HCT116 (cell line): ENCODE measurements around the gene PPP1R1A. TPM values are rescaled to one million over a fixed set of nuclear protein-coding genes. Genes with fewer than 3 reads are reported as not detected.

Experiments used
- ATAC-seq: fragments of 200-7000 bp; cut with Tn5 transposase; 2 replicates; pipeline ENCODE4 v1.9.1; 2020; ENCODE audit warnings: mild to moderate bottlenecking, moderate library complexity
- BruUV-seq: library from RNA; stranded (reverse); fragments of 400-500 nt; replicated peaks from 2 replicates; lab custom pipeline; 2021; lab: Mats Ljungman, UMichigan
- CTCF ChIA-PET: fragments of 300-600 bp; sonication (Branson Sonifier 250); formaldehyde crosslinking; loops from one replicate; lab custom pipeline; 2021; ENCODE audit warnings: antibody characterized with exemption; lab: Charles Lee
- POLR2A ChIA-PET: fragments of 300-600, 350-600 bp; sonication (Branson Sonifier 250); formaldehyde crosslinking; loops from one replicate; lab custom pipeline; 2021; ENCODE audit warnings: antibody characterized with exemption; lab: Charles Lee
- RAD21 ChIA-PET, 2 experiments: fragments of 300-600 bp; sonication (Branson Sonifier 250); formaldehyde crosslinking; loops; one replicate each; lab custom pipeline; 2023; ENCODE audit warnings: low total read pairs in 2 of 2; ENCODE audit not compliant: uncharacterized antibody in 2 of 2, unreplicated experiment in 2 of 2, low non-redundant PET in 1 of 2; lab: Charles Lee
- DNase-seq: peaks from one replicate; pipeline ENCODE4 v3.0.0-alpha.2; 2010; ENCODE audit warnings: low read depth, low spot score
- H2AFZ ChIP-seq: fragments of 200-600 bp; shearing (Covaris generic), sonication (generic); 2 replicates; pipeline ENCODE4 v1.6.1; 2017; ENCODE audit warnings: low read depth, mixed run types, mixed read lengths, antibody characterized with exemption, low read length; ENCODE audit not compliant: poor library complexity, severe bottlenecking
- H3K27ac ChIP-seq: 2 replicates; pipeline ENCODE4 v1.5.1; 2012; ENCODE audit warnings: low read depth, low read length
- H3K27me3 ChIP-seq: fragments of 200-600 bp; sonication (generic); 2 replicates; pipeline ENCODE4 v1.6.1; 2016; ENCODE audit warnings: mixed run types, low read length, mixed read lengths; ENCODE audit not compliant: insufficient read depth
- H3K36me3 ChIP-seq, 2 experiments: fragments of 200-500 bp in 1 of 2; fragments of 200-600 bp in 1 of 2; sonication (Bioruptor generic) in 1 of 2; sonication (generic) in 1 of 2; 2 replicates each; pipeline versions ENCODE4 v1.5.1 to v1.6.1; 2014 to 2016; ENCODE audit warnings: low read length in 2 of 2, inconsistent platforms in 1 of 2, mixed read lengths in 1 of 2, mixed run types in 1 of 2; ENCODE audit not compliant: insufficient read depth in 2 of 2, control insufficient read depth in 1 of 2
- H3K4me1 ChIP-seq, 2 experiments: fragments of 200-600 bp in 1 of 2; sonication (generic) in 1 of 2; 2 replicates each; pipeline versions ENCODE4 v1.5.1 to v1.6.1; 2012 to 2017; ENCODE audit warnings: low read length in 2 of 2, inconsistent platforms in 1 of 2, mild to moderate bottlenecking in 1 of 2, mixed read lengths in 1 of 2, mixed run types in 1 of 2, moderate library complexity in 1 of 2; ENCODE audit not compliant: insufficient read depth in 2 of 2, control insufficient read depth in 1 of 2
- H3K4me2 ChIP-seq: fragments of 200-600 bp; sonication (generic); 2 replicates; pipeline ENCODE4 v1.6.1; 2017; ENCODE audit warnings: mixed run types, low read length, mixed read lengths
- H3K4me3 ChIP-seq, 2 experiments: fragments of 200-600 bp in 1 of 2; sonication (generic) in 1 of 2; replicated peaks in 1 of 2; 2 replicates each; pipeline ENCODE4 v1.5.1; 2011 to 2016; ENCODE audit warnings: low read length in 2 of 2, control low read depth in 1 of 2, low read depth in 1 of 2, mild to moderate bottlenecking in 1 of 2, mixed read lengths in 1 of 2, mixed run types in 1 of 2
- H3K79me2 ChIP-seq: fragments of 200-600 bp; sonication (generic); 2 replicates; pipeline ENCODE4 v1.6.1; 2017; ENCODE audit warnings: mild to moderate bottlenecking, mixed run types, low read length, moderate library complexity, mixed read lengths; ENCODE audit not compliant: insufficient read depth
- H3K9ac ChIP-seq: fragments of 200-600 bp; sonication (generic); 2 replicates; pipeline ENCODE4 v1.6.1; 2016; ENCODE audit warnings: low read length, mixed read lengths
- H3K9me2 ChIP-seq: fragments of 200-600 bp; sonication (generic), shearing (Covaris generic); 2 replicates; pipeline ENCODE4 v1.6.1; 2017; ENCODE audit warnings: mixed run types, mild to moderate bottlenecking, moderate library complexity; ENCODE audit not compliant: insufficient read depth
- H3K9me3 ChIP-seq, 2 experiments: fragments of 200-500 bp in 1 of 2; fragments of 200-600 bp in 1 of 2; sonication (Bioruptor generic) in 1 of 2; sonication (generic) in 1 of 2; 2 replicates each; pipeline ENCODE4 v1.6.1; 2014 to 2017; ENCODE audit warnings: low read length in 2 of 2, mixed read lengths in 2 of 2, inconsistent platforms in 1 of 2, low read depth in 1 of 2, mild to moderate bottlenecking in 1 of 2, mixed run types in 1 of 2, moderate library complexity in 1 of 2; ENCODE audit not compliant: control insufficient read depth in 1 of 2, insufficient read depth in 1 of 2
- H4K20me1 ChIP-seq: fragments of 200-600 bp; sonication (generic), shearing (Covaris generic); 2 replicates; pipeline ENCODE4 v1.6.1; 2017; ENCODE audit warnings: mixed run types, mild to moderate bottlenecking, moderate library complexity; ENCODE audit not compliant: insufficient read depth
- ATF3 ChIP-seq: IDR thresholded peaks from 2 replicates; pipeline ENCODE4 v1.6.1; 2012
- CEBPB ChIP-seq: IDR thresholded peaks from 2 replicates; pipeline ENCODE4 v1.6.1; 2012; ENCODE audit warnings: low read depth
- ELF1 ChIP-seq: IDR thresholded peaks from 2 replicates; pipeline ENCODE4 v1.6.1; 2012; ENCODE audit warnings: low read depth, borderline replicate concordance
- EZH2 ChIP-seq: fragments of 200-600 bp; sonication (generic); IDR thresholded peaks from 2 replicates; pipeline ENCODE4 v1.6.1; 2017; ENCODE audit warnings: antibody characterized with exemption, mixed run types
- EZH2phosphoT487 ChIP-seq: fragments of 200-600 bp; IDR thresholded peaks from 2 replicates; pipeline ENCODE4 v1.6.1; 2018; ENCODE audit warnings: antibody characterized with exemption, borderline replicate concordance
- FOSL1 ChIP-seq: IDR thresholded peaks from 2 replicates; pipeline ENCODE4 v1.6.1; 2012; ENCODE audit warnings: low read depth
- POLR2AphosphoS5 ChIP-seq: IDR thresholded peaks from 2 replicates; pipeline ENCODE4 v1.6.1; 2011; ENCODE audit warnings: mild to moderate bottlenecking, low read depth, low read length, moderate library complexity
- RAD21 ChIP-seq: IDR thresholded peaks from 2 replicates; pipeline ENCODE4 v1.6.1; 2012; ENCODE audit warnings: low read depth, mild to moderate bottlenecking
- SIN3A ChIP-seq: IDR thresholded peaks from 2 replicates; pipeline ENCODE4 v1.6.1; 2012; ENCODE audit warnings: low read depth
- SP1 ChIP-seq: IDR thresholded peaks from 2 replicates; pipeline ENCODE4 v1.6.1; 2012; ENCODE audit warnings: low read depth
- TCF7L2 ChIP-seq: IDR thresholded peaks from 2 replicates; pipeline ENCODE4 v1.7.0; 2011; ENCODE audit warnings: borderline replicate concordance, inconsistent platforms; ENCODE audit not compliant: insufficient read depth, insufficient read length; ENCODE audit errors: extremely low read depth
- YY1 ChIP-seq: IDR thresholded peaks from 2 replicates; pipeline ENCODE4 v1.6.1; 2011; ENCODE audit warnings: low read length, low read depth, moderate library complexity, mild to moderate bottlenecking; ENCODE audit not compliant: insufficient replicate concordance; ENCODE audit errors: extremely low read depth
- ZBTB33 ChIP-seq: IDR thresholded peaks from 2 replicates; pipeline ENCODE4 v1.6.1; 2011; ENCODE audit warnings: mild to moderate bottlenecking, low read length, moderate library complexity; ENCODE audit not compliant: insufficient replicate concordance; ENCODE audit errors: extremely low read depth
- intact Hi-C: fragments of 100-400 bp; cut with micrococcal nuclease; formaldehyde crosslinking; loops from 2 replicates; pipeline ENCODE4 v1.10.0; 2022
- total RNA-seq: library from RNA; stranded (reverse); gene quantifications from one replicate; pipeline ENCODE4 v1.2.1, GENCODE V29; 2021; ENCODE audit not compliant: unreplicated experiment
- TF ChIP-seq, protein P1 (sequence below): IDR thresholded peaks from 2 replicates; pipeline ENCODE4 v1.6.1; 2012; ENCODE audit warnings: low read depth
- TF ChIP-seq, protein P2 (sequence below): IDR thresholded peaks from 2 replicates; pipeline ENCODE4 v1.6.1; 2012

PPP1R1A gene
- total RNA-seq, 1 experiment from 2014 or later, result 0.61 TPM

DNA sequence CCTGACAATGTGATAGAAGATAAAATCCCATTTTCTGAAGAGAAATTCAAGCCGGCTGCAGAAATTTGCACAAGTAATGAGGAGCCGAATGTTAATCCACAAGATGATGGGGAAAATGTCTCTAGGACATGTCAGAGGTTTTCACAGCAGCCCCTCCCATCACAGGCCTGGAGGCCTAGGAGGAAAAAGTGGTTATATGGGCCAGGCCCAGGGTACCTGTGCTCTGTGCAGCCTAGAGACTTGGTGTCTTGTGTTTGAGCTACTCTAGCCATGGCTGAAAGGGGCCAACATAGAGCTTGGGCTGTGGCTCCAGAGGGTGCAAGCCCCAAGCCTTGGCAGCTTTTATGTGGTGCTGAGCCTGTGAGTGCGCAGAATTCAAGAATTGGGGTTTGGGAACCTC is 38.8 kb upstream of the PPP1R1A start (continued):
- TF ChIP-seq, protein P1, sequence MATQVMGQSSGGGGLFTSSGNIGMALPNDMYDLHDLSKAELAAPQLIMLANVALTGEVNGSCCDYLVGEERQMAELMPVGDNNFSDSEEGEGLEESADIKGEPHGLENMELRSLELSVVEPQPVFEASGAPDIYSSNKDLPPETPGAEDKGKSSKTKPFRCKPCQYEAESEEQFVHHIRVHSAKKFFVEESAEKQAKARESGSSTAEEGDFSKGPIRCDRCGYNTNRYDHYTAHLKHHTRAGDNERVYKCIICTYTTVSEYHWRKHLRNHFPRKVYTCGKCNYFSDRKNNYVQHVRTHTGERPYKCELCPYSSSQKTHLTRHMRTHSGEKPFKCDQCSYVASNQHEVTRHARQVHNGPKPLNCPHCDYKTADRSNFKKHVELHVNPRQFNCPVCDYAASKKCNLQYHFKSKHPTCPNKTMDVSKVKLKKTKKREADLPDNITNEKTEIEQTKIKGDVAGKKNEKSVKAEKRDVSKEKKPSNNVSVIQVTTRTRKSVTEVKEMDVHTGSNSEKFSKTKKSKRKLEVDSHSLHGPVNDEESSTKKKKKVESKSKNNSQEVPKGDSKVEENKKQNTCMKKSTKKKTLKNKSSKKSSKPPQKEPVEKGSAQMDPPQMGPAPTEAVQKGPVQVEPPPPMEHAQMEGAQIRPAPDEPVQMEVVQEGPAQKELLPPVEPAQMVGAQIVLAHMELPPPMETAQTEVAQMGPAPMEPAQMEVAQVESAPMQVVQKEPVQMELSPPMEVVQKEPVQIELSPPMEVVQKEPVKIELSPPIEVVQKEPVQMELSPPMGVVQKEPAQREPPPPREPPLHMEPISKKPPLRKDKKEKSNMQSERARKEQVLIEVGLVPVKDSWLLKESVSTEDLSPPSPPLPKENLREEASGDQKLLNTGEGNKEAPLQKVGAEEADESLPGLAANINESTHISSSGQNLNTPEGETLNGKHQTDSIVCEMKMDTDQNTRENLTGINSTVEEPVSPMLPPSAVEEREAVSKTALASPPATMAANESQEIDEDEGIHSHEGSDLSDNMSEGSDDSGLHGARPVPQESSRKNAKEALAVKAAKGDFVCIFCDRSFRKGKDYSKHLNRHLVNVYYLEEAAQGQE, result no peak
- no peak for TF ChIP-seq SP1
- no peak for TF ChIP-seq EZH2
- no peak for TF ChIP-seq FOSL1
- TF ChIP-seq CEBPB, result no peak

DNA sequence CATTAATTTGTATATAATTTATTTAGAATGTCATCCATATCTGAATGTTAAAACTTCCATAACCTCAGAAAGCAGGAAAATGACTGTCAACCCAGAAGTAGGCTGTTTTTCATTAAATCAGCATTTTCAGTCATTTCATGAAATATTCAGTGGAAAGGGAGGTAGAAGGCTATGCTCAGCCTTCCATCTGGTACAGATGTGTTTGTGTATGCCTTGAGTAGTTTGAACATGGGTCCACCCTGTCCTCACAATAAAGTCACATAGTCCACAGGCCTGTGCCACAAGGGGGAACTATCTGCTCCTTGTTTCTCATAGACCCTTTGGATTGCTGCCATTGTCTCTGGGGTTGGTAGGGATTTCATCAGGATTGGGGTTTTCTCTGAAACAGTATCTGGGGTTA is 37.1 kb upstream of the PPP1R1A start:
- no peak overlapping the region for H3K9ac ChIP-seq
- intact Hi-C loops, result no loop called here
- H4K20me1 ChIP-seq, result no peaks in the 10 kb centered on the region
- ATAC-seq (no peak), DNase-seq (no peak)
- H3K9me2 ChIP-seq, result no peaks in the 10 kb centered on the region
- H2AFZ ChIP-seq, result no peak overlapping the region
- H3K4me1 ChIP-seq, result no peaks in the 10 kb centered on the region
- ChIA-PET CTCF (no interaction called here), RAD21 (no interaction called here), POLR2A (no interaction called here)
- peaks cover 20% of the 10 kb centered on the region for H3K27me3 ChIP-seq
- H3K36me3 ChIP-seq, result no peaks in the 10 kb centered on the region
- H3K9me3 ChIP-seq, result peaks cover 0 to 3% of the 10 kb centered on the region in 2 experiments; a peak in 2 of 4 replicates
- no peak overlapping the region for H3K27ac ChIP-seq
- no peak overlapping the region for H3K4me2 ChIP-seq
- no peaks in the 10 kb centered on the region for H3K79me2 ChIP-seq
- no TSS peak for BruUV-seq
- H3K4me3 ChIP-seq, result no peak overlapping the region
- TF ChIP-seq SP1 (no peak), EZH2 (no peak), YY1 (no peak), ATF3 (no peak), RAD21 (no peak), CEBPB (no peak), EZH2phosphoT487 (no peak), TCF7L2 (no peak), POLR2AphosphoS5 (no peak), ELF1 (no peak), ZBTB33 (no peak), SIN3A (no peak)
- TF ChIP-seq, protein P1, result no peak
- TF ChIP-seq, protein P2, sequence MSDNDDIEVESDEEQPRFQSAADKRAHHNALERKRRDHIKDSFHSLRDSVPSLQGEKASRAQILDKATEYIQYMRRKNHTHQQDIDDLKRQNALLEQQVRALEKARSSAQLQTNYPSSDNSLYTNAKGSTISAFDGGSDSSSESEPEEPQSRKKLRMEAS, result no peak
